Fibroblast of mammary gland (primary cell): ENCODE results near the gene PLBD1.

ENCODE experiments used
- DNase-seq: peaks from one replicate; pipeline ENCODE4 v3.0.0-alpha.2; 2010; ENCODE audit warnings: low read depth
- H3K4me3 ChIP-seq: 2 replicates; pipeline ENCODE4 v1.5.1; 2011; ENCODE audit warnings: low read depth, mild to moderate bottlenecking, low read length, moderate library complexity; ENCODE audit not compliant: control insufficient read depth
- CTCF ChIP-seq: conservative IDR thresholded peaks from 2 replicates; pipeline ENCODE4 v1.5.1; 2011; ENCODE audit warnings: low read depth, low read length, inconsistent platforms; ENCODE audit not compliant: control insufficient read depth, insufficient read depth

PLBD1 gene

GRCh38 chr12:14545144-14546124, 22.2 kb downstream of the PLBD1 start:
- DNase-seq: no peak
- no peak for TF ChIP-seq CTCF

GRCh38 chr12:14540801-14541462, 26.8 kb downstream of the PLBD1 start:
- no peak overlapping the region for H3K4me3 ChIP-seq
- no peak for TF ChIP-seq CTCF
- DNase-seq: no peak

More at GRCh38 chr12:14545144-14546124, 22.2 kb downstream of the PLBD1 start:
- no peak overlapping the region for H3K4me3 ChIP-seq

- TF ChIP-seq CTCF: no peak
- no peak for DNase-seq
- no peak overlapping the region for H3K4me3 ChIP-seq
These were observed 30.6 kb downstream of the PLBD1 start for GRCh38 chr12:14537088-14537487.

GRCh38 chr12:14532152-14532551, 35.5 kb downstream of the PLBD1 start:
- no peak for TF ChIP-seq CTCF
- H3K4me3 ChIP-seq: no peak overlapping the region
- DNase-seq: no peak

GRCh38 chr12:14525964-14526363, 41.7 kb downstream of the PLBD1 start:
- no peak for DNase-seq
- no peak overlapping the region for H3K4me3 ChIP-seq
- no peak for TF ChIP-seq CTCF

- H3K4me3 ChIP-seq: no peak overlapping the region
- no peak for DNase-seq
- TF ChIP-seq CTCF: no peak
These were observed 45.9 kb downstream of the PLBD1 start for GRCh38 chr12:14521822-14522221.
